Smooth muscle cell (in vitro differentiated cells): ENCODE results near the gene ELMOD3. TPM values are rescaled to one million over a fixed set of nuclear protein-coding genes. Genes with fewer than 3 reads are reported as not detected.
A peak's percentile ranks its signal among the peaks of the same experiment; 100 is the strongest.

Source experiments
- DNase-seq: peaks from one replicate; lab custom pipeline; 2025; ENCODE audit not compliant: unreplicated experiment; lab: John Stamatoyannopoulos, UW
- H2AFZ ChIP-seq: fragments of 200-600 bp; sonication (generic); 2 replicates; pipeline ENCODE4 v1.6.0; 2016; ENCODE audit warnings: antibody characterized with exemption, low read depth, mild to moderate bottlenecking
- H3F3A ChIP-seq: fragments of 200-600 bp; sonication (generic); 2 replicates; pipeline ENCODE4 v1.6.0; 2017; ENCODE audit warnings: antibody characterized with exemption, low read depth
- H3K27ac ChIP-seq: fragments of 200-600 bp; sonication (generic); 2 replicates; pipeline ENCODE4 v1.5.1; 2016; ENCODE audit warnings: low read depth, mild to moderate bottlenecking
- H3K27me3 ChIP-seq: fragments of 200-600 bp; sonication (generic); 2 replicates; pipeline ENCODE4 v1.6.1; 2016; ENCODE audit warnings: low read depth, mild to moderate bottlenecking
- H3K36me3 ChIP-seq: fragments of 200-600 bp; sonication (generic); 2 replicates; pipeline ENCODE4 v1.5.1; 2016; ENCODE audit warnings: low read depth
- H3K4me1 ChIP-seq: fragments of 200-600 bp; sonication (generic); 2 replicates; pipeline ENCODE4 v1.5.1; 2016; ENCODE audit warnings: low read depth
- H3K4me2 ChIP-seq: fragments of 200-600 bp; sonication (generic); 2 replicates; pipeline ENCODE4 v1.6.0; 2016; ENCODE audit warnings: mild to moderate bottlenecking
- H3K4me3 ChIP-seq: fragments of 200-600 bp; sonication (generic); 2 replicates; pipeline ENCODE4 v1.5.1; 2016; ENCODE audit warnings: mild to moderate bottlenecking
- H3K79me2 ChIP-seq: fragments of 200-600 bp; sonication (generic); 2 replicates; pipeline ENCODE4 v1.6.0; 2016; ENCODE audit warnings: low read depth, mild to moderate bottlenecking
- H3K9ac ChIP-seq: fragments of 200-600 bp; sonication (generic); 2 replicates; pipeline ENCODE4 v1.6.0; 2016; ENCODE audit warnings: low read depth
- H3K9me3 ChIP-seq: fragments of 200-600 bp; sonication (generic); replicated peaks from 2 replicates; pipeline ENCODE4 v1.5.1; 2016; ENCODE audit warnings: low read depth
- H4K20me1 ChIP-seq: fragments of 200-600 bp; sonication (generic); 2 replicates; pipeline ENCODE4 v1.6.0; 2016; ENCODE audit warnings: low read depth
- CTCF ChIP-seq: fragments of 200-600 bp; sonication (generic); IDR thresholded peaks from 2 replicates; pipeline ENCODE4 v1.5.1; 2017; ENCODE audit warnings: borderline replicate concordance, mild to moderate bottlenecking, antibody characterized with exemption; ENCODE audit not compliant: insufficient read depth, poor library complexity, severe bottlenecking
- WGBS: methylation state at CpG from one replicate; pipeline ENCODE4 v1.1.7; 2016; ENCODE audit warnings: low lambda C conversion rate; 5-methylcytosine and 5-hydroxymethylcytosine counted together
- polyA plus RNA-seq: library from polyadenylated mRNA; unstranded; fragments of >200 nt; fragmentation: Nextera tagmentation; extraction: Ambion mirVana; gene quantifications from 2 replicates; pipeline ENCODE4 v1.2.1, GENCODE V29; 2016
- total RNA-seq: library from RNA; depleted of rRNA; stranded (reverse); fragments of >200 nt; gene quantifications from 2 replicates; pipeline ENCODE4 v1.2.3, GENCODE V29; 2014

Gene ELMOD3
- total and polyA plus RNA-seq, 2 experiments from 2014 or later, result 13.3 to 15.2 TPM

GRCh38 chr2:85369500-85369899 is 14.9 kb downstream of the ELMOD3 start:
- no peak for TF ChIP-seq CTCF
- no peaks in the 10 kb centered on the region for H3K9me3 ChIP-seq
- WGBS, result 82% methylated on average over 5 of the region's 5 CpGs

DNA sequence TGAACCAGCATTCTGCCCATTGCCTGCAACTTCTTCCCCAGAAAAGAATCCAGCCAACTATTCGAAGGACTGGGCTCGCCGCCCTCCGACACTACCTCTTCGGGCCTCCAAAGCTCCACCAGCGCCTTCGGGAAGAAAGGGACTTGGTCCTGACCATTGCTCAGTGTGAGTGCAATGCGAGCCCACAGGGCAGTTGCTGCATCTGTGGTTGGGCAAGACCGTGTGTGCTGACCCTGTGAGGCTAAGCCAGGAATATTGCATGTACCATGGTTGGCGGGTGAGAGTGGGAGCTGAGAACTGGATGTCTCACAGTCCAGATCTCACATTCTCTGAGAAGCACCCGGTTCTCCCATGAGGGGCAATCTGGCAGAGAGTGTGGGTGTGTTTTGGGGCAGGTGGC is 16.5 kb downstream of the ELMOD3 start:
- Histone ChIP-seq H3K9me3 (no peaks in the 10 kb centered on the region), H3K9ac (no peak overlapping the region), H3K36me3 (no peaks in the 10 kb centered on the region), H3K79me2 (no peaks in the 10 kb centered on the region), H3K27me3 (no peaks in the 10 kb centered on the region), H2AFZ (no peak overlapping the region), H3F3A (no peaks in the 10 kb centered on the region), H4K20me1 (no peaks in the 10 kb centered on the region), H3K4me3 (no peak overlapping the region), H3K27ac (no peak overlapping the region), H3K4me2 (no peak overlapping the region), H3K4me1 (no peaks in the 10 kb centered on the region)
- 95% methylated on average over 11 of the region's 11 CpGs for WGBS
- no peak for DNase-seq
- TF ChIP-seq CTCF, result no peak

More at GRCh38 chr2:85369500-85369899, 14.9 kb downstream of the ELMOD3 start:
- no peak for DNase-seq
- Histone ChIP-seq H3K4me3 (no peak overlapping the region), H3K9ac (no peak overlapping the region), H3F3A (no peaks in the 10 kb centered on the region), H3K4me1 (no peaks in the 10 kb centered on the region), H2AFZ (no peak overlapping the region), H3K27ac (no peak overlapping the region), H3K4me2 (no peak overlapping the region), H3K36me3 (no peaks in the 10 kb centered on the region), H4K20me1 (no peaks in the 10 kb centered on the region), H3K79me2 (no peaks in the 10 kb centered on the region), H3K27me3 (no peaks in the 10 kb centered on the region)

GRCh38 chr2:85376291-85377065 is 21.9 kb downstream of the ELMOD3 start:
- no peak for DNase-seq
- 96% methylated on average over 5 of the region's 5 CpGs for WGBS
- Histone ChIP-seq H3F3A (no peaks in the 10 kb centered on the region), H3K27me3 (no peaks in the 10 kb centered on the region), H2AFZ (no peak overlapping the region), H3K9ac (no peak overlapping the region), H3K27ac (no peak overlapping the region), H3K79me2 (no peaks in the 10 kb centered on the region), H3K9me3 (no peaks in the 10 kb centered on the region), H4K20me1 (no peaks in the 10 kb centered on the region), H3K4me3 (no peak overlapping the region), H3K36me3 (peaks cover 28% of the 10 kb centered on the region), H3K4me1 (no peaks in the 10 kb centered on the region), H3K4me2 (peak overlapping the region; percentile 49)
- TF ChIP-seq CTCF, result no peak

GRCh38 chr2:85377083-85377482 is 22.5 kb downstream of the ELMOD3 start:
- no peak overlapping the region for H3K27ac ChIP-seq
- H3K79me2 ChIP-seq, result no peaks in the 10 kb centered on the region
- peaks cover 28% of the 10 kb centered on the region for H3K36me3 ChIP-seq
- no peak for TF ChIP-seq CTCF
- H2AFZ ChIP-seq, result no peak overlapping the region
- no peak for DNase-seq
- WGBS, result 82% methylated on average over 11 of the region's 11 CpGs
- H3K27me3 ChIP-seq, result no peaks in the 10 kb centered on the region
- H3K4me2 ChIP-seq, result peak overlapping the region; percentile 49
- no peak overlapping the region for H3K9ac ChIP-seq
- no peaks in the 10 kb centered on the region for H3F3A ChIP-seq
- H3K9me3 ChIP-seq, result no peaks in the 10 kb centered on the region
- no peaks in the 10 kb centered on the region for H4K20me1 ChIP-seq
- no peak overlapping the region for H3K4me3 ChIP-seq
- H3K4me1 ChIP-seq, result no peaks in the 10 kb centered on the region
